Small intestine (tissue), 16 donors: ENCODE data around the gene DICER1. TPM values are rescaled to one million over a fixed set of nuclear protein-coding genes. Genes with fewer than 3 reads are reported as not detected.
"Not testable (repeated sequence)": the region's sequence is repeated elsewhere in the genome, so short reads cannot be mapped to it uniquely, and the experiment has no call there.

Experiments used
- DNase-seq, 2 donors: peaks; one replicate each; pipeline versions ENCODE4 v3.0.0 to v3.0.0-alpha.2; 2013
- FAIRE-seq: peaks from 2 replicates; lab custom pipeline; 2012; peaks lifted over from hg19 to GRCh38; lab: Jason Lieb, UNC
- H3K27ac ChIP-seq, 3 donors: one replicate each; pipeline ENCODE4 v1.5.1; 2013; ENCODE audit warnings: low read length in 2 of 3, mild to moderate bottlenecking in 2 of 3, control low read depth in 1 of 3, inconsistent platforms in 1 of 3, low read depth in 1 of 3, moderate library complexity in 1 of 3
- H3K27me3 ChIP-seq, 3 donors: one replicate each; pipeline ENCODE4 v1.6.1; 2013; ENCODE audit warnings: low read length in 3 of 3, inconsistent platforms in 1 of 3; ENCODE audit not compliant: control insufficient read depth in 3 of 3, insufficient read depth in 3 of 3
- H3K36me3 ChIP-seq, 3 donors: one replicate each; pipeline ENCODE4 v1.6.1; 2013; ENCODE audit warnings: low read length in 3 of 3, inconsistent platforms in 1 of 3, low read depth in 1 of 3, mild to moderate bottlenecking in 1 of 3, moderate library complexity in 1 of 3; ENCODE audit not compliant: control insufficient read depth in 3 of 3, insufficient read depth in 2 of 3
- H3K4me1 ChIP-seq, 3 donors: one replicate each; pipeline ENCODE4 v1.6.1; 2013; ENCODE audit warnings: low read length in 2 of 3, inconsistent platforms in 1 of 3, low read depth in 1 of 3, mild to moderate bottlenecking in 1 of 3, moderate library complexity in 1 of 3; ENCODE audit not compliant: control insufficient read depth in 3 of 3, insufficient read depth in 2 of 3
- H3K4me3 ChIP-seq, 3 donors: one replicate each; pipeline ENCODE4 v1.5.1; 2013; ENCODE audit warnings: low read length in 3 of 3, control low read depth in 1 of 3, inconsistent platforms in 1 of 3, low read depth in 1 of 3, mild to moderate bottlenecking in 1 of 3, moderate library complexity in 1 of 3
- H3K9me3 ChIP-seq, 2 donors: one replicate each; pipeline ENCODE4 v1.6.1; 2013; ENCODE audit warnings: low read depth in 1 of 2, low read length in 1 of 2; ENCODE audit not compliant: control insufficient read depth in 2 of 2, insufficient read depth in 1 of 2
- WGBS, 3 donors: extraction: QIAGEN DNeasy Blood & Tissue Kit; methylation state at CpG; one replicate each; pipeline ENCODE4 v1.1.7; 2013; 5-methylcytosine and 5-hydroxymethylcytosine counted together
- long read RNA-seq, 10 donors: transcript quantifications; one replicate each; lab custom pipeline, GENCODE V29; 2026
- polyA plus RNA-seq, 4 donors: library from polyadenylated mRNA; stranded (reverse) in 3 of 4; unstranded in 1 of 4; fragments of 200-250 nt in 3 of 4; fragments of 120-200 nt in 1 of 4; gene quantifications; one replicate each; pipeline versions ENCODE4 v1.2.1 to v1.2.3, GENCODE V29; 2013
- donor health status: healthy with polysubstance abuse.
- donor health status: control.
- donor health status: control.
- donor health status: Bipolar disorder and iron deficiency.
- donor health status: healthy.

DICER1 gene, protein sequence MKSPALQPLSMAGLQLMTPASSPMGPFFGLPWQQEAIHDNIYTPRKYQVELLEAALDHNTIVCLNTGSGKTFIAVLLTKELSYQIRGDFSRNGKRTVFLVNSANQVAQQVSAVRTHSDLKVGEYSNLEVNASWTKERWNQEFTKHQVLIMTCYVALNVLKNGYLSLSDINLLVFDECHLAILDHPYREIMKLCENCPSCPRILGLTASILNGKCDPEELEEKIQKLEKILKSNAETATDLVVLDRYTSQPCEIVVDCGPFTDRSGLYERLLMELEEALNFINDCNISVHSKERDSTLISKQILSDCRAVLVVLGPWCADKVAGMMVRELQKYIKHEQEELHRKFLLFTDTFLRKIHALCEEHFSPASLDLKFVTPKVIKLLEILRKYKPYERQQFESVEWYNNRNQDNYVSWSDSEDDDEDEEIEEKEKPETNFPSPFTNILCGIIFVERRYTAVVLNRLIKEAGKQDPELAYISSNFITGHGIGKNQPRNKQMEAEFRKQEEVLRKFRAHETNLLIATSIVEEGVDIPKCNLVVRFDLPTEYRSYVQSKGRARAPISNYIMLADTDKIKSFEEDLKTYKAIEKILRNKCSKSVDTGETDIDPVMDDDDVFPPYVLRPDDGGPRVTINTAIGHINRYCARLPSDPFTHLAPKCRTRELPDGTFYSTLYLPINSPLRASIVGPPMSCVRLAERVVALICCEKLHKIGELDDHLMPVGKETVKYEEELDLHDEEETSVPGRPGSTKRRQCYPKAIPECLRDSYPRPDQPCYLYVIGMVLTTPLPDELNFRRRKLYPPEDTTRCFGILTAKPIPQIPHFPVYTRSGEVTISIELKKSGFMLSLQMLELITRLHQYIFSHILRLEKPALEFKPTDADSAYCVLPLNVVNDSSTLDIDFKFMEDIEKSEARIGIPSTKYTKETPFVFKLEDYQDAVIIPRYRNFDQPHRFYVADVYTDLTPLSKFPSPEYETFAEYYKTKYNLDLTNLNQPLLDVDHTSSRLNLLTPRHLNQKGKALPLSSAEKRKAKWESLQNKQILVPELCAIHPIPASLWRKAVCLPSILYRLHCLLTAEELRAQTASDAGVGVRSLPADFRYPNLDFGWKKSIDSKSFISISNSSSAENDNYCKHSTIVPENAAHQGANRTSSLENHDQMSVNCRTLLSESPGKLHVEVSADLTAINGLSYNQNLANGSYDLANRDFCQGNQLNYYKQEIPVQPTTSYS (N-terminal part only)
- polyA plus RNA-seq = 10 to 100 TPM in 1 of 4 donors, 1 to 10 TPM in 3; 7.3 to 30.7 (median 8.1) TPM
- long read RNA-seq, donor 1 = 0 reads
- long read RNA-seq, donor 2, full-length matches to known transcripts = 1 of 1 reads
- long read RNA-seq, donor 2, partial matches to known transcripts = 0 of 1 reads
- long read RNA-seq, donor 2, other reads (novel, unspliced or antisense) = 0 of 1 reads
- long read RNA-seq, donor 3, partial matches to known transcripts = 0 of 3 reads
- long read RNA-seq, donor 3, other reads (novel, unspliced or antisense) = 0 of 3 reads
- long read RNA-seq, donor 4 = 0 reads
- long read RNA-seq, donor 5, partial matches to known transcripts = 5 of 6 reads
- long read RNA-seq, donor 5, other reads (novel, unspliced or antisense) = 0 of 6 reads
- long read RNA-seq, donor 6, partial matches to known transcripts = 14 of 14 reads
- long read RNA-seq, donor 6, other reads (novel, unspliced or antisense) = 0 of 14 reads
- long read RNA-seq, donor 7 = 0 reads
- long read RNA-seq, donor 8, partial matches to known transcripts = 0 of 1 reads
- long read RNA-seq, donor 8, other reads (novel, unspliced or antisense) = 0 of 1 reads
- long read RNA-seq, donor 9 = 0 reads
- long read RNA-seq, donor 10, partial matches to known transcripts = 6 of 6 reads
- long read RNA-seq, donor 10, other reads (novel, unspliced or antisense) = 0 of 6 reads

DNA sequence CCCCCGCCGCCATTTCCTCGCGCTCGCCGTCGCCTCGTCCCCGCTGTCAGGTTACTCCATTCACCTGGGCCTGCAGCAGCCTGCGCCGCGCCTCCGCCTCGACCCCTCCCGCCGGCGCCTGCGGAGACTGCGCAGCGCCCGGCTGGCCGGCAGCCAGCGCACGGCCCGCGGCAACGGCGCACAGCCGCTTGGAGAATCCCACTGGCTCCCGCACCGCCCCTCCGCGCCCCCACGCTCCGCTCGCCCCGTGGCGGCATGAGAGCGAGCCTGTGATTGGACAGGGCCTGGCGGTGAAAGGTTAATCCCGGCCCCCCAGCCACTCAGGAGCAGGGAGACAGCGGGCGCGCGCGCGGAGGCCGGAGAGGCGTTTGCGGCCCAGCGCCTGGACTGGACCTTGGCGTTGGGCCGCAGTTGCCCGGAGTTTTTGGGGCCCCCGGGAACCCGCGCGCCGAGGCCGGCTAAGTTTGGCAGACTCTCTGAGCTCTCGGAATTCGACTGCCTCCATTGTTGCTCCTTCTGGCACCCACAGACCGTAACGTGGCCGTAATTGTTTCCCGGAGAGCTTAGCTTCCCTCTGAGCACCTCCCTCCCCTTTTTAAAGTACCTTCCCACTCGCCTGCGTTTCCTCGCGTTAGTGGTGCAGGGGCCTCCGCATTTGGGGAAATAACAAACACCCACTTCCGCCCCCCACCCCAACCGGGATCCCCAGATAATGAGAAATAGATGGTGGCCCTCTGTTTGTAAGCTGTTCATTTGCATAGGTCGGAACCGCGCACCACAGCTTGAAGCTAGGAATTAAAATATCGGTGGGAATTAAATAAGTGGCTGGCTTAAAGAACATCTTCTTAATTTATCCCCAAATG lies at the start of gene DICER1:
DICER1 (minus strand) TSS at position 203 of the 863 bp plus-strand sequence. CDS start 24,071 bp downstream, outside the sequence.
- 0 to 1% (median 1%) methylated on average over 53 to 77 of the region's 77 CpGs for WGBS, 3 donors
- FAIRE-seq (no peak), DNase-seq (peak; percentile 95 to 99)
- Histone ChIP-seq H3K9me3 (no peaks in the 10 kb centered on the region), H3K27me3 (no peaks in the 10 kb centered on the region), H3K4me3 (peak within 1 kb of the TSS; percentile 84 to 96 (median 87)), H3K27ac (peak within 1 kb of the TSS; percentile 92 to 98 (median 92)), H3K4me1 (peaks cover 2 to 15% (median 5%) of the 10 kb centered on the region in 3 donors), H3K36me3 (no peaks in the 10 kb centered on the region)

DNA sequence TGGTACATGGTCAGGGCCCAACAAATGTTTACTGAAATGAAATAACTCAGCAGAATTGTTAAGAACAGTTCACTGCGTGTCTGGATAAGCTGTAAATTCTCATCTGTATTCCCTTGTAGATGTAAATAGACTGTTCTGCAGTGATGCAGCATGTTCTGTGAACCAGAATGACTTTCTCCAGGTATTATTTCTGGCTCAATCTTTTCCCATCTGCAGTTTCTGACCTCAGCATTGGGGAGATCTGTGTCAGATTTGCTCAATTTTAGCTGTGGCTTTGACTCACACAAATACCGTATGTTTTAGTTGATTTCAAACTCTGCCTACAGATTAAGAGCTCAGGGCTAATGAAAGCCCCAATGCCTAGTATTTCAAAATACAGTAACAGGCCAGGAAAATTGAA lies 49.2 kb upstream of the DICER1 start:
- no peak for FAIRE-seq
- 87 to 92% (median 87%) methylated on average over 2 of the region's 2 CpGs for WGBS, 3 donors

DNA sequence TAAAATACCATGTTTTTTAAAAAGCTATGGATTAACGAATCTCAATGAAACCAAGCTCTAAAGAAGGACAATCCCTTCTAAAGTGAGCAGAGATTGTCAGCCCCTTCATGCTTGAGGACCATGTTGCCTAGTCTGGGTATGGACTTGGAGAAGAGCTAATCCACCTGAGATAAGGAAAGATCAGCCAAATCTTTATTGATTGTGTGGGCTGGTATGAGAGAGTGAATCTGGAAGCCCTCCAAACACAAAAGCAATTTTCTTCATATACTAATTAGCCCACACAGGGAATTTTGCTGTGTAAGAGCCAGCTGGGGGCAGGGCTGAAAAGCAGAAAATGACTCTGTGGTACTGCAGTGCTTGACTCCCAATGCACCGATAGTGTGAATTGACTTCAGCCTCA lies 47.4 kb upstream of the DICER1 start:
- H3K36me3 ChIP-seq = peaks cover 0 to 31% (median 3%) of the 10 kb centered on the region in 3 donors
- WGBS, 3 donors = 91 to 94% (median 92%) methylated on average over 2 of the region's 2 CpGs
- H3K9me3 ChIP-seq = peaks cover 0 to 5% of the 10 kb centered on the region in 2 donors
- DNase-seq = no peak
- H3K27ac ChIP-seq = no peak overlapping the region
- no peak for FAIRE-seq
- H3K4me3 ChIP-seq = no peak overlapping the region
- H3K4me1 ChIP-seq = no peaks in the 10 kb centered on the region
- H3K27me3 ChIP-seq = no peaks in the 10 kb centered on the region

More for the DNA sequence above, 49.2 kb upstream of the DICER1 start:
- Histone ChIP-seq H3K9me3 (peaks cover 0 to 5% of the 10 kb centered on the region in 2 donors), H3K4me3 (no peak overlapping the region), H3K36me3 (peaks cover 0 to 28% (median 3%) of the 10 kb centered on the region in 3 donors), H3K4me1 (no peaks in the 10 kb centered on the region), H3K27me3 (no peaks in the 10 kb centered on the region), H3K27ac (no peak overlapping the region)
- DNase-seq = no peak

DNA sequence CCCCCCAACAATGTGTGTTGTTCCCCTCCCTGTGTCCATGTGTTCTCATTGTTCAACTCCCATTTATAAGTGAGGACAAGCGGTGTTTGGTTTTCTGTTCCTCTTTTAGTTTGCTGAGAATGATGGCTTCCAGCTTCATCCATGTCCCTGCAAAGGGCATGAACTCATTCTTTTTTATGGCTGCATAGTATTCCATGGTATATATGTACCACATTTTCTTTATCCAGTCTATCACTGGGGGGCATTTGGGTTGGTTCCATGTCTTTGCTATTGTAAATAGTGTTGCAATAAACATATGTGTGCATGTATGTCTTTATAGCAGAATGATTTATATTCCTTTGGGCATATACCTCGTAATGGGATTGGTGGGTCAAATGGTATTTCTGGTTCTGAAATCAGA lies 44.4 kb upstream of the DICER1 start:
- WGBS, 3 donors = 90 to 95% (median 92%) methylated on average over 2 of the region's 2 CpGs
- DNase-seq, H3K27ac ChIP-seq, FAIRE-seq, H3K4me1 ChIP-seq, H3K4me3 ChIP-seq, H3K27me3 ChIP-seq, H3K9me3 ChIP-seq: not testable (repeated sequence)
- H3K36me3 ChIP-seq = peaks cover 2 to 28% (median 3%) of the 10 kb centered on the region in 3 donors

DNA sequence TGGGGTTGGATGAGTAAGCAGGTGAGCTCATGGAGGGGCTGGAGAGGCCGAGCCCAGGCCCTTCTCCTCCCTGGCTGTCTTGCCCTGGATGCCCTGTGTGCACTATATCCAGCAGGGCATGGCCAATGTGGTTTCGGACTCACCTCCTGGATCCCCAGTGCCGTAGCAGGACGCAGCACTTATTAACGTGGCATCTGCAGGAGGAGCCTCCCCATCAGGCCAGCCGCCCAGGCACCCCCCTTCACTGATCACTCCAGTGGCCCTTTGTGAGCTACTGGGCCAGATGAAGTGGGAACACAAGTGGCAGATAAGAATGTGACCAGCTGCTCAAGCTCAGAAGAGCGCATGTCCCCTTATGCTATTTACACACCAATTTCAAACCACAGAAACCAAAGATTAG lies 43.1 kb upstream of the DICER1 start:
- H3K9me3 ChIP-seq = peaks cover 0 to 5% of the 10 kb centered on the region in 2 donors
- H3K4me1 ChIP-seq = no peaks in the 10 kb centered on the region
- H3K27ac ChIP-seq = no peak overlapping the region
- no peak overlapping the region for H3K4me3 ChIP-seq
- FAIRE-seq (no peak), DNase-seq (no peak)
- no peaks in the 10 kb centered on the region for H3K27me3 ChIP-seq
- H3K36me3 ChIP-seq = peaks cover 2 to 32% (median 3%) of the 10 kb centered on the region in 3 donors
- WGBS, 3 donors = 85 to 92% (median 87%) methylated on average over 7 of the region's 7 CpGs

DNA sequence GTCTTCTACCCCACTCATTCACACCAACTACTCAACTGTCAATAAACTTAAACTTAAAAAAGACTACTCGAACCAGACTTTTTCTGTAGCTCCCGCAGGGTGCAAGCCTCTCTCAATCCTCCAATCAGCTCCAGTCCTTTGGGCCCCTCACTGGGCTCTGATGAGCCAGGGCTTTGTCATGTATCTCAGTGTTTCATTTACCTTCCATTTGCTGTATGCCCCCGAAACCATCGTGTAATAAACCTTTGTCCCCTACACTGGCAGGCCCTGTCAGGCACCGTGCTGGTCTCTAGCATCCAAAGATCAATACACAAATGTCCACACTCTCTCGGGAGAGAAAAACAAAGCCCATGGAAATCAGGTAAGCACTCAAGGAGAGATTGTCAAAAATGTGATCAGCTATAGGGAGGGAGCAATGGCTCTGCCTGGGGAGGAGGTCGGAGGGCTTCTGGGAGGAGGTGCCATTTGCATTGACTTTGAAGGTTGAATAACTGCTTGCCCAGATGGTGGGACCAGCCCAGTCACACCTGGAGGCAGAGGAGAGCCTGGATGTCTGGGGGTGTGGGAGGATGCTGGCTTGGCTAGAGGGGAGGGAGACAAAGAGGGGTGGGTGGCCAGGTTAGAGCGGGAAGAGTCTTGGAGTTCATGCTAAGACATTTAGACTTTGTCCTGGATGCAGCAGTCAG lies 42.1 kb upstream of the DICER1 start:
- H3K9me3 ChIP-seq = no peaks in the 10 kb centered on the region
- 84 to 89% (median 84%) methylated on average over 8 of the region's 8 CpGs for WGBS, 3 donors
- no peak overlapping the region for H3K4me3 ChIP-seq
- peaks cover 2 to 38% (median 3%) of the 10 kb centered on the region in 3 donors for H3K36me3 ChIP-seq
- H3K4me1 ChIP-seq = no peaks in the 10 kb centered on the region
- no peak for FAIRE-seq
- H3K27ac ChIP-seq = no peak overlapping the region
- no peaks in the 10 kb centered on the region for H3K27me3 ChIP-seq
- DNase-seq = no peak
